SU-DHL-6 (cell line): ENCODE data around the gene STK11.

Experiments
- H2AFZ ChIP-seq: fragments of 200-600 bp; sonication (generic); 2 replicates; pipeline ENCODE4 v1.6.1; 2014; ENCODE audit warnings: low read depth, mild to moderate bottlenecking, moderate library complexity, mixed read lengths, antibody characterized with exemption, low read length; ENCODE audit not compliant: severe bottlenecking
- H3F3A ChIP-seq: fragments of 200-600 bp; shearing (Covaris generic); 2 replicates; pipeline ENCODE4 v1.6.0; 2016; ENCODE audit warnings: antibody characterized with exemption, mild to moderate bottlenecking; ENCODE audit not compliant: insufficient read depth
- H3K27ac ChIP-seq: fragments of 200-600 bp; sonication (generic); 2 replicates; pipeline ENCODE4 v1.5.1; 2016; ENCODE audit warnings: low read depth, mild to moderate bottlenecking, low read length, moderate library complexity, mixed read lengths
- H3K27me3 ChIP-seq: fragments of 200-600 bp; sonication (generic), shearing (Covaris generic); 2 replicates; pipeline ENCODE4 v1.6.0; 2014; ENCODE audit warnings: mild to moderate bottlenecking, low read length
- H3K36me3 ChIP-seq: fragments of 200-600 bp; sonication (generic); 2 replicates; pipeline ENCODE4 v1.6.1; 2014; ENCODE audit warnings: mild to moderate bottlenecking, low read length, mixed read lengths
- H3K4me2 ChIP-seq: fragments of 300-600, 200-600 bp; shearing (Covaris generic), sonication (generic); 2 replicates; pipeline ENCODE4 v1.6.0; 2014; ENCODE audit warnings: low read length, low read depth, mild to moderate bottlenecking; ENCODE audit not compliant: poor library complexity, severe bottlenecking
- H3K4me3 ChIP-seq: fragments of 200-600 bp; sonication (generic); 2 replicates; pipeline ENCODE4 v1.5.1; 2014; ENCODE audit warnings: antibody characterized with exemption, low read length, mild to moderate bottlenecking, mixed read lengths; ENCODE audit not compliant: insufficient read depth, poor library complexity, severe bottlenecking
- H3K79me2 ChIP-seq: fragments of 200-600 bp; sonication (generic); 2 replicates; pipeline ENCODE4 v1.6.1; 2014; ENCODE audit warnings: mild to moderate bottlenecking, low read length, moderate library complexity; ENCODE audit not compliant: insufficient read depth
- H3K9ac ChIP-seq: fragments of 200-600 bp; sonication (generic); 2 replicates; pipeline ENCODE4 v1.7.0; 2014; ENCODE audit warnings: mild to moderate bottlenecking, low read length
- H3K9me2 ChIP-seq: fragments of 200-600 bp; sonication (generic); replicated peaks from 2 replicates; pipeline ENCODE4 v1.6.1; 2014; ENCODE audit warnings: low read length; ENCODE audit not compliant: insufficient read depth
- H3K9me3 ChIP-seq: fragments of 200-600 bp; sonication (generic); 2 replicates; pipeline ENCODE4 v1.6.1; 2014; ENCODE audit warnings: low read length, mixed read lengths; ENCODE audit not compliant: insufficient read depth
- H4K20me1 ChIP-seq: fragments of 200-600 bp; sonication (generic); 2 replicates; pipeline ENCODE4 v1.6.1; 2014; ENCODE audit warnings: low read depth, mild to moderate bottlenecking, antibody characterized with exemption, low read length, moderate library complexity, mixed read lengths
- EZH2phosphoT487 ChIP-seq: fragments of 200-600 bp; sonication (generic), shearing (Covaris generic); conservative IDR thresholded peaks from 2 replicates; pipeline ENCODE4 v1.6.1; 2018; ENCODE audit warnings: mild to moderate bottlenecking, antibody characterized with exemption, low read length, moderate library complexity, mixed read lengths
- TF ChIP-seq, protein P1 (sequence below): fragments of 200-600 bp; sonication (generic); IDR thresholded peaks from one replicate; pipeline ENCODE4 v1.5.1; 2017; ENCODE audit warnings: antibody characterized with exemption, mild to moderate bottlenecking, low read length, moderate library complexity; ENCODE audit not compliant: insufficient read depth, poor library complexity, severe bottlenecking

Gene STK11

DNA sequence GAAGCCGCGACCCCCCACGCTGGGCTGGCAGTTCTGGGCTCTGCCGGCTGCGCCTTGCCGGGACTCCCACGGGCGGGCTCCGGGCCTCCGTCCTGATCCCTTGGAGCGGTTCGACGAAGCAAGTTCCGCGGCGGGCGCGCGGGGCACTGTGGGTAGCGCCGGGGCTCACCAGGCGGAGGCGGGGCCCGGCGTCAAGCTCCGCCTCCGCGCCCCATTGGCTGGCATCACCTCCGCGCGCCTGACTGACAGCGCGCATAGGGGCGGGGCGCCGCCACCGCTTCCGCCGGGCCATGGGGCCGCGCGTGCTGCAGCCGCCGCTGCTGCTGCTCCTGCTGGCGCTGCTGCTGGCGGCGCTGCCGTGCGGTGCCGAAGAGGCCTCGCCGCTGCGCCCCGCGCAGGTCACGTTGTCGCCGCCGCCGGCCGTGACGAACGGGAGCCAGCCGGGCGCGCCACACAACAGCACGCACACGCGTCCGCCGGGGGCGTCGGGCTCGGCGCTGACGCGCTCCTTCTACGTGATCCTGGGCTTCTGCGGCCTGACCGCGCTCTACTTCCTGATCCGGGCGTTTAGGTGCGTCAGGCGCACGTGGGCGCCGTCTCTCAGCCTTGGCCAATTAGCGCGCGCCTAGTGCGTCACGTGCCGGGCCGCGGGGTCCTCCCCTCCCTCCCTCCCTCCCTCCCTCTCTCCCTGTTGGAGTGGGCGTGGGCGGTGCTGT lies 69.8 kb downstream of the STK11 start, which contains the start of gene FAM174C:
Gene FAM174C (plus strand): TSS at position 271 of the 716 bp plus-strand sequence. CDS start 20 bp downstream, at position 291.
- Histone ChIP-seq H3K36me3 (peaks cover 6% of the 10 kb centered on the region), H3F3A (peaks cover 49% of the 10 kb centered on the region), H3K9me3 (no peaks in the 10 kb centered on the region), H3K4me3 (peak within 1 kb of the TSS; percentile 66), H2AFZ (no peak within 1 kb of the TSS), H3K4me2 (peak within 1 kb of the TSS; percentile 81), H4K20me1 (no peaks in the 10 kb centered on the region; the same call in 1 of the 2 replicates), H3K9ac (peak within 1 kb of the TSS; percentile 96), H3K79me2 (peaks cover 25% of the 10 kb centered on the region), H3K27me3 (no peaks in the 10 kb centered on the region), H3K9me2 (no peaks in the 10 kb centered on the region), H3K27ac (peak within 1 kb of the TSS; percentile 88)
- TF ChIP-seq, protein P1, sequence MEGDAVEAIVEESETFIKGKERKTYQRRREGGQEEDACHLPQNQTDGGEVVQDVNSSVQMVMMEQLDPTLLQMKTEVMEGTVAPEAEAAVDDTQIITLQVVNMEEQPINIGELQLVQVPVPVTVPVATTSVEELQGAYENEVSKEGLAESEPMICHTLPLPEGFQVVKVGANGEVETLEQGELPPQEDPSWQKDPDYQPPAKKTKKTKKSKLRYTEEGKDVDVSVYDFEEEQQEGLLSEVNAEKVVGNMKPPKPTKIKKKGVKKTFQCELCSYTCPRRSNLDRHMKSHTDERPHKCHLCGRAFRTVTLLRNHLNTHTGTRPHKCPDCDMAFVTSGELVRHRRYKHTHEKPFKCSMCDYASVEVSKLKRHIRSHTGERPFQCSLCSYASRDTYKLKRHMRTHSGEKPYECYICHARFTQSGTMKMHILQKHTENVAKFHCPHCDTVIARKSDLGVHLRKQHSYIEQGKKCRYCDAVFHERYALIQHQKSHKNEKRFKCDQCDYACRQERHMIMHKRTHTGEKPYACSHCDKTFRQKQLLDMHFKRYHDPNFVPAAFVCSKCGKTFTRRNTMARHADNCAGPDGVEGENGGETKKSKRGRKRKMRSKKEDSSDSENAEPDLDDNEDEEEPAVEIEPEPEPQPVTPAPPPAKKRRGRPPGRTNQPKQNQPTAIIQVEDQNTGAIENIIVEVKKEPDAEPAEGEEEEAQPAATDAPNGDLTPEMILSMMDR: no peak
- TF ChIP-seq EZH2phosphoT487: no peak

DNA sequence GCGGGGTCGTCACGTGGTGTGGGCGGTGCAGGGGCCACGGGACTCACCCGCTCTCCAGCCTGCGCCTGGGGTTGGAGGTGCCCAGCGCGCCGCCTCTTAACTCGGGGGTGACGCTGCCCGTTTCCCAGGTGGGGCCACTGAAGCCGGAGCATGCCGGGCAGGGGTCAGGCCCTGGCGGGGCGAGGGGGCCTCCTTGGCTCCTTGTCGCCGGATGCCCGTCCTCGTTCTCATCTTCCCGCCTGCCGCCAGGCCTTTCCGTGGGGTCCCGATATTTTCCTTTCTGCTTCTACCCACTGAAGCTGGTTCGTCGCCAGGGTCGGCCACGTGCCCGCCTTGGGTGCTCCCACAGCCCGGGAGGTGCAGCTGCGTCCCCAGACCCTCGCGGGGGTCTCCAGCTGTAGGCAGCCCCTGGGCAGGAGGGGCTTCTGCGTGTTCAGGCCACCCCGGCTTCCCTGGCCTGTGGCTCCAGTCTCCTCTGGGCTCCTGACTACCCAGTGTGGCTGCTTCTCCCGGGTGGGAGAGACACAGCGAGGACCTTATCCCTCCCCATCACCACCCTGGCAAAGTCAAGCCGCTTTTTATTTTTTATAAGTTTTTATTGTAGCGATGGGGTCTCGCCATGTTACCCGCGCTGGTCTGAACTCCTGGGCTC lies 70.5 kb downstream of the STK11 start:
- H3K9ac ChIP-seq: peak overlapping the region; percentile 96
- peak overlapping the region; percentile 66 for H3K4me3 ChIP-seq
- no peaks in the 10 kb centered on the region for H3K9me3 ChIP-seq
- H3K9me2 ChIP-seq: no peaks in the 10 kb centered on the region
- H2AFZ ChIP-seq: no peak overlapping the region
- no peaks in the 10 kb centered on the region for H3K27me3 ChIP-seq
- H3F3A ChIP-seq: peaks cover 43% of the 10 kb centered on the region
- peak overlapping the region; percentile 84 for H3K27ac ChIP-seq
- TF ChIP-seq, protein P1: no peak
- TF ChIP-seq EZH2phosphoT487: no peak
- no peaks in the 10 kb centered on the region; the same call in 1 of the 2 replicates for H4K20me1 ChIP-seq
- peak overlapping the region; percentile 81 for H3K4me2 ChIP-seq
- peaks cover 19% of the 10 kb centered on the region for H3K79me2 ChIP-seq
- H3K36me3 ChIP-seq: peaks cover 6% of the 10 kb centered on the region; the same call in 1 of the 2 replicates

- Histone ChIP-seq H3K27me3 (no peaks in the 10 kb centered on the region), H3K4me3 (peak overlapping the region; percentile 66), H3K36me3 (peaks cover 6% of the 10 kb centered on the region; the same call in 1 of the 2 replicates), H4K20me1 (no peaks in the 10 kb centered on the region), H3K27ac (peak overlapping the region; percentile 84), H3K9me3 (no peaks in the 10 kb centered on the region), H3F3A (peaks cover 38% of the 10 kb centered on the region), H3K79me2 (peaks cover 13% of the 10 kb centered on the region; the same call in 1 of the 2 replicates), H3K9ac (peak overlapping the region; percentile 96), H3K4me2 (peak overlapping the region; percentile 81), H2AFZ (no peak overlapping the region), H3K9me2 (no peaks in the 10 kb centered on the region)
- no peak for TF ChIP-seq EZH2phosphoT487
- TF ChIP-seq, protein P1: no peak
Measured at GRCh38 chr19:1276628-1277022, 71.0 kb downstream of the STK11 start.
